Right kidney (tissue), 1 donor: ENCODE results near the gene CRB1.
"Not testable (repeated sequence)": the region's sequence is repeated elsewhere in the genome, so short reads cannot be mapped to it uniquely, and the experiment has no call there.

Experiments
- DNase-seq: peaks from one replicate; pipeline ENCODE4 v3.0.0-alpha.2; 2016

Gene CRB1

GRCh38 chr1:197399755-197400521 is 131.9 kb downstream of the CRB1 start:
- DNase-seq = no peak

GRCh38 chr1:197400522-197400902 is 132.5 kb downstream of the CRB1 start:
- DNase-seq = no peak

- no peak for DNase-seq
Observed at GRCh38 chr1:197402189-197402588, 134.1 kb downstream of the CRB1 start.

GRCh38 chr1:197404774-197405173 is 136.7 kb downstream of the CRB1 start:
- DNase-seq = not testable (repeated sequence)

- not testable (repeated sequence) for DNase-seq
Observed at GRCh38 chr1:197405614-197406013, 137.6 kb downstream of the CRB1 start.

GRCh38 chr1:197413564-197413963 is 145.5 kb downstream of the CRB1 start:
- no peak for DNase-seq

- no peak for DNase-seq
Observed at GRCh38 chr1:197415221-197415620, 147.2 kb downstream of the CRB1 start.

GRCh38 chr1:197418693-197419092 is 150.6 kb downstream of the CRB1 start:
- DNase-seq = no peak

- DNase-seq = no peak
Observed at GRCh38 chr1:197422993-197423392, 154.9 kb downstream of the CRB1 start.

- DNase-seq = no peak
Observed at GRCh38 chr1:197424380-197424779, 156.3 kb downstream of the CRB1 start.

GRCh38 chr1:197429372-197429771 is 161.3 kb downstream of the CRB1 start:
- no peak for DNase-seq

GRCh38 chr1:197435224-197435623 is 167.2 kb downstream of the CRB1 start:
- no peak for DNase-seq

- peak; percentile 4 for DNase-seq
Observed at GRCh38 chr1:197437601-197438000, 169.5 kb downstream of the CRB1 start.

- peak; percentile 9 for DNase-seq
Observed at GRCh38 chr1:197438010-197438790, 170.1 kb downstream of the CRB1 start.

GRCh38 chr1:197439708-197440280 is 171.7 kb downstream of the CRB1 start:
- DNase-seq = no peak

GRCh38 chr1:197440715-197441114 is 172.7 kb downstream of the CRB1 start:
- DNase-seq = no peak

- no peak for DNase-seq
Observed at GRCh38 chr1:197441999-197442414, 174.0 kb downstream of the CRB1 start.

GRCh38 chr1:197444755-197445154 is 176.7 kb downstream of the CRB1 start:
- no peak for DNase-seq

- no peak for DNase-seq
Observed at GRCh38 chr1:197448121-197448779, 180.2 kb downstream of the CRB1 start.

- DNase-seq = no peak
Observed at GRCh38 chr1:197451381-197451780, 183.3 kb downstream of the CRB1 start.

- no peak for DNase-seq
Observed at GRCh38 chr1:197453376-197454058, 185.5 kb downstream of the CRB1 start.

- no peak for DNase-seq
Observed at GRCh38 chr1:197462539-197462938, 194.5 kb downstream of the CRB1 start.
